GM23338 (cell line): ENCODE results near the gene DPP10. TPM values are rescaled to one million over a fixed set of nuclear protein-coding genes. Genes with fewer than 3 reads are reported as not detected.

ENCODE experiments used
- ATAC-seq: fragments of 200-7000 bp; cut with Tn5 transposase; 3 replicates; pipeline ENCODE4 v1.9.1; 2020
- DNase-seq: peaks from one replicate; pipeline ENCODE4 v3.0.0-alpha.2; 2015; ENCODE audit warnings: low spot score
- H2AFZ ChIP-seq: fragments of 200-600 bp; sonication (generic); 2 replicates; pipeline ENCODE4 v1.8.0; 2016; ENCODE audit warnings: antibody characterized with exemption, mild to moderate bottlenecking, moderate library complexity
- H3F3A ChIP-seq: fragments of 200-600 bp; sonication (generic); replicated peaks from 2 replicates; pipeline ENCODE4 v1.8.0; 2017; ENCODE audit warnings: antibody characterized with exemption, mixed run types, low read depth
- H3K27ac ChIP-seq: fragments of 200-600 bp; sonication (generic); 2 replicates; pipeline ENCODE4 v1.6.1; 2016; ENCODE audit warnings: low read depth
- H3K27me3 ChIP-seq: fragments of 200-600 bp; sonication (generic); 2 replicates; pipeline ENCODE4 v1.8.0; 2016; ENCODE audit warnings: mild to moderate bottlenecking, mixed run types, moderate library complexity; ENCODE audit not compliant: insufficient read depth
- H3K36me3 ChIP-seq: fragments of 200-600 bp; sonication (generic); 2 replicates; pipeline ENCODE4 v1.8.0; 2016; ENCODE audit warnings: mild to moderate bottlenecking; ENCODE audit not compliant: insufficient read depth
- H3K4me1 ChIP-seq: fragments of 200-600 bp; sonication (generic); 2 replicates; pipeline ENCODE4 v1.8.0; 2016; ENCODE audit warnings: mild to moderate bottlenecking, moderate library complexity; ENCODE audit not compliant: insufficient read depth
- H3K4me2 ChIP-seq: fragments of 200-600 bp; sonication (generic); 2 replicates; pipeline ENCODE4 v1.7.1; 2017; ENCODE audit warnings: mixed run types
- H3K4me3 ChIP-seq: fragments of 200-600 bp; sonication (generic); 2 replicates; pipeline ENCODE4 v1.6.1; 2016; ENCODE audit warnings: mixed run types
- H3K79me2 ChIP-seq: fragments of 200-600 bp; sonication (generic); replicated peaks from 2 replicates; pipeline ENCODE4 v1.8.0; 2017; ENCODE audit warnings: mild to moderate bottlenecking; ENCODE audit not compliant: insufficient read depth
- H3K9me2 ChIP-seq: fragments of 200-600 bp; sonication (generic); 2 replicates; pipeline ENCODE4 v1.8.0; 2017; ENCODE audit not compliant: insufficient read depth
- H4K20me1 ChIP-seq: fragments of 200-600 bp; sonication (generic); replicated peaks from 2 replicates; pipeline ENCODE4 v1.8.0; 2017; ENCODE audit warnings: mild to moderate bottlenecking; ENCODE audit not compliant: insufficient read depth
- H3K27ac Mint-ChIP-seq: 2 replicates; pipeline ENCODE4 v1.8.0; 2020; ENCODE audit warnings: inconsistent platforms, mild to moderate bottlenecking, moderate library complexity, mixed read lengths
- H3K27me3 Mint-ChIP-seq: 3 replicates; pipeline ENCODE4 v1.8.0; 2022; ENCODE audit warnings: low read depth, mild to moderate bottlenecking, moderate library complexity, mixed read lengths, inconsistent platforms; ENCODE audit not compliant: insufficient read depth, poor library complexity
- H3K36me3 Mint-ChIP-seq: 3 replicates; pipeline ENCODE4 v1.8.0; 2021; ENCODE audit warnings: low read depth, mild to moderate bottlenecking, inconsistent platforms, moderate library complexity, mixed read lengths
- H3K4me1 Mint-ChIP-seq: 3 replicates; pipeline ENCODE4 v1.8.0; 2020; ENCODE audit warnings: mild to moderate bottlenecking, inconsistent platforms, mixed read lengths
- H3K4me3 Mint-ChIP-seq: 3 replicates; pipeline ENCODE4 v1.8.0; 2021; ENCODE audit warnings: moderate library complexity, mild to moderate bottlenecking, inconsistent platforms, mixed read lengths
- H3K9me3 Mint-ChIP-seq: 3 replicates; pipeline ENCODE4 v1.8.0; 2020; ENCODE audit warnings: moderate library complexity, mild to moderate bottlenecking, inconsistent platforms, mixed read lengths
- EZH2 ChIP-seq: fragments of 200-600 bp; sonication (generic); IDR thresholded peaks from one replicate; pipeline ENCODE4 v1.8.0; 2017; ENCODE audit warnings: antibody characterized with exemption, mild to moderate bottlenecking, low read depth; ENCODE audit not compliant: unreplicated experiment
- EZH2phosphoT487 ChIP-seq: fragments of 200-600 bp; sonication (generic); IDR thresholded peaks from one replicate; pipeline ENCODE4 v1.8.1; 2018; ENCODE audit warnings: antibody characterized with exemption; ENCODE audit not compliant: unreplicated experiment
- JUNB ChIP-seq: IDR thresholded peaks from one replicate; pipeline ENCODE4 v1.6.1; 2016; ENCODE audit warnings: antibody characterized with exemption; ENCODE audit not compliant: unreplicated experiment
- NANOG ChIP-seq: IDR thresholded peaks from 2 replicates; pipeline ENCODE4 v1.6.1; 2016; ENCODE audit warnings: antibody characterized with exemption, borderline replicate concordance
- STAT1 ChIP-seq: IDR thresholded peaks from one replicate; pipeline ENCODE4 v1.6.1; 2016; ENCODE audit warnings: antibody characterized with exemption; ENCODE audit not compliant: unreplicated experiment
- ZNF114 ChIP-seq: fragments of 250-450 bp; sonication (Bioruptor Pico); IDR thresholded peaks from 2 replicates; pipeline ENCODE4 v1.5.0; 2020; ENCODE audit warnings: mild to moderate bottlenecking, moderate library complexity
- ZNF331 ChIP-seq: fragments of 250-450 bp; sonication (Bioruptor Pico); IDR thresholded peaks from 2 replicates; pipeline ENCODE4 v1.5.0; 2020; ENCODE audit warnings: low read depth, mild to moderate bottlenecking, moderate library complexity
- polyA plus RNA-seq: library from polyadenylated mRNA; unstranded; fragments of >200 nt; fragmentation: Nextera tagmentation; extraction: Ambion mirVana; gene quantifications from 2 replicates; pipeline ENCODE4 v1.2.1, GENCODE V29; 2016
- total RNA-seq: library from RNA; depleted of rRNA; stranded (reverse); fragments of >200 nt; shearing (Covaris generic); gene quantifications from 2 replicates; pipeline ENCODE4 v1.2.3, GENCODE V29; 2014
- TF ChIP-seq, protein P1 (sequence below), 2 experiments: fragments of 200-600 bp in 1 of 2; sonication (generic) in 1 of 2; conservative IDR thresholded peaks; 2 replicates each; pipeline versions ENCODE4 v1.5.1 to v1.6.1; 2016 to 2017; ENCODE audit warnings: antibody characterized with exemption in 2 of 2, low read depth in 2 of 2, mild to moderate bottlenecking in 2 of 2, moderate library complexity in 1 of 2
- TF ChIP-seq, protein P2 (sequence below): fragments of 250-450 bp; sonication (Bioruptor Pico); IDR thresholded peaks from 2 replicates; pipeline ENCODE4 v1.5.0; 2020; ENCODE audit warnings: mild to moderate bottlenecking, moderate library complexity
- TF ChIP-seq, protein P3 (sequence below): IDR thresholded peaks from one replicate; pipeline ENCODE4 v1.6.1; 2018; ENCODE audit warnings: antibody characterized with exemption; ENCODE audit not compliant: unreplicated experiment
- TF ChIP-seq, protein P4 (sequence below): IDR thresholded peaks from 2 replicates; pipeline ENCODE4 v1.6.1; 2016; ENCODE audit warnings: antibody characterized with exemption

Gene DPP10
- total and polyA plus RNA-seq, 2 experiments from 2014 or later, result 3.6 to 14.8 TPM

DNA sequence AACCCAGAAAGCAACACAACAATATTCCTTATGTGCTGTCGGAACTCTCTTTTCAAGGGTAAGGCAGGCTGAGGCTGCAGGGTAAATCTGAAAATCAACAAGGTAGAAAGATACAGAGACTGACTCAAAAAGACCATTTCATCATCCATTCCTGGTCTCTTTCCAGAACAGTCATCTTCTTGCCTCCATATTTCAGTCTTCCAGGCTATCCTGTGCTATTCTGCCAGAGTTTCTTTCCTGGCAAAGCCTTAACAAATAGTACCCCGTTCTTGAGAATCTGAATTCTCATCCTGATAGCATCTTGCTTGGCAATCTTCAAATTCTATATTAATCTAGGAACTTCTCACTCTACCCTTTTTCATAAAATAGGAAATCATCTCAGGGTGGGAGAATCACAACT is 15.5 kb downstream of the DPP10 start:
- H3F3A ChIP-seq, result no peaks in the 10 kb centered on the region
- peaks cover 5% of the 10 kb centered on the region; the same call in 1 of the 2 replicates for H3K4me1 ChIP-seq
- no peak for DNase-seq
- no peak overlapping the region for H3K4me3 ChIP-seq
- H4K20me1 ChIP-seq, result no peaks in the 10 kb centered on the region
- H3K9me3 Mint-ChIP-seq, result peaks cover 20% of the 10 kb centered on the region; the same call in 2 of the 3 replicates
- no peak overlapping the region for H3K4me2 ChIP-seq
- no peaks in the 10 kb centered on the region for H3K9me2 ChIP-seq
- no peak overlapping the region for H3K27ac Mint-ChIP-seq
- H3K27me3 Mint-ChIP-seq, result peaks cover 1% of the 10 kb centered on the region
- peaks cover 19% of the 10 kb centered on the region; the same call in 2 of the 3 replicates for H3K4me1 Mint-ChIP-seq
- no peaks in the 10 kb centered on the region for H3K36me3 ChIP-seq
- H2AFZ ChIP-seq, result no peak overlapping the region
- ATAC-seq, result no peak
- peaks cover 6% of the 10 kb centered on the region; the same call in 2 of the 3 replicates for H3K36me3 Mint-ChIP-seq
- no peak overlapping the region for H3K27ac ChIP-seq
- H3K79me2 ChIP-seq, result no peaks in the 10 kb centered on the region
- TF ChIP-seq, protein P1, sequence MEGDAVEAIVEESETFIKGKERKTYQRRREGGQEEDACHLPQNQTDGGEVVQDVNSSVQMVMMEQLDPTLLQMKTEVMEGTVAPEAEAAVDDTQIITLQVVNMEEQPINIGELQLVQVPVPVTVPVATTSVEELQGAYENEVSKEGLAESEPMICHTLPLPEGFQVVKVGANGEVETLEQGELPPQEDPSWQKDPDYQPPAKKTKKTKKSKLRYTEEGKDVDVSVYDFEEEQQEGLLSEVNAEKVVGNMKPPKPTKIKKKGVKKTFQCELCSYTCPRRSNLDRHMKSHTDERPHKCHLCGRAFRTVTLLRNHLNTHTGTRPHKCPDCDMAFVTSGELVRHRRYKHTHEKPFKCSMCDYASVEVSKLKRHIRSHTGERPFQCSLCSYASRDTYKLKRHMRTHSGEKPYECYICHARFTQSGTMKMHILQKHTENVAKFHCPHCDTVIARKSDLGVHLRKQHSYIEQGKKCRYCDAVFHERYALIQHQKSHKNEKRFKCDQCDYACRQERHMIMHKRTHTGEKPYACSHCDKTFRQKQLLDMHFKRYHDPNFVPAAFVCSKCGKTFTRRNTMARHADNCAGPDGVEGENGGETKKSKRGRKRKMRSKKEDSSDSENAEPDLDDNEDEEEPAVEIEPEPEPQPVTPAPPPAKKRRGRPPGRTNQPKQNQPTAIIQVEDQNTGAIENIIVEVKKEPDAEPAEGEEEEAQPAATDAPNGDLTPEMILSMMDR (conservative IDR thresholded peaks at IDR 0.05; ENCODE audit: low read depth in 2 of 2), result no peak
- TF ChIP-seq NANOG (no peak), JUNB (no peak), ZNF114 (no peak), ZNF331 (no peak), STAT1 (no peak), EZH2phosphoT487 (no peak), EZH2 (no peak)
- TF ChIP-seq, protein P2, sequence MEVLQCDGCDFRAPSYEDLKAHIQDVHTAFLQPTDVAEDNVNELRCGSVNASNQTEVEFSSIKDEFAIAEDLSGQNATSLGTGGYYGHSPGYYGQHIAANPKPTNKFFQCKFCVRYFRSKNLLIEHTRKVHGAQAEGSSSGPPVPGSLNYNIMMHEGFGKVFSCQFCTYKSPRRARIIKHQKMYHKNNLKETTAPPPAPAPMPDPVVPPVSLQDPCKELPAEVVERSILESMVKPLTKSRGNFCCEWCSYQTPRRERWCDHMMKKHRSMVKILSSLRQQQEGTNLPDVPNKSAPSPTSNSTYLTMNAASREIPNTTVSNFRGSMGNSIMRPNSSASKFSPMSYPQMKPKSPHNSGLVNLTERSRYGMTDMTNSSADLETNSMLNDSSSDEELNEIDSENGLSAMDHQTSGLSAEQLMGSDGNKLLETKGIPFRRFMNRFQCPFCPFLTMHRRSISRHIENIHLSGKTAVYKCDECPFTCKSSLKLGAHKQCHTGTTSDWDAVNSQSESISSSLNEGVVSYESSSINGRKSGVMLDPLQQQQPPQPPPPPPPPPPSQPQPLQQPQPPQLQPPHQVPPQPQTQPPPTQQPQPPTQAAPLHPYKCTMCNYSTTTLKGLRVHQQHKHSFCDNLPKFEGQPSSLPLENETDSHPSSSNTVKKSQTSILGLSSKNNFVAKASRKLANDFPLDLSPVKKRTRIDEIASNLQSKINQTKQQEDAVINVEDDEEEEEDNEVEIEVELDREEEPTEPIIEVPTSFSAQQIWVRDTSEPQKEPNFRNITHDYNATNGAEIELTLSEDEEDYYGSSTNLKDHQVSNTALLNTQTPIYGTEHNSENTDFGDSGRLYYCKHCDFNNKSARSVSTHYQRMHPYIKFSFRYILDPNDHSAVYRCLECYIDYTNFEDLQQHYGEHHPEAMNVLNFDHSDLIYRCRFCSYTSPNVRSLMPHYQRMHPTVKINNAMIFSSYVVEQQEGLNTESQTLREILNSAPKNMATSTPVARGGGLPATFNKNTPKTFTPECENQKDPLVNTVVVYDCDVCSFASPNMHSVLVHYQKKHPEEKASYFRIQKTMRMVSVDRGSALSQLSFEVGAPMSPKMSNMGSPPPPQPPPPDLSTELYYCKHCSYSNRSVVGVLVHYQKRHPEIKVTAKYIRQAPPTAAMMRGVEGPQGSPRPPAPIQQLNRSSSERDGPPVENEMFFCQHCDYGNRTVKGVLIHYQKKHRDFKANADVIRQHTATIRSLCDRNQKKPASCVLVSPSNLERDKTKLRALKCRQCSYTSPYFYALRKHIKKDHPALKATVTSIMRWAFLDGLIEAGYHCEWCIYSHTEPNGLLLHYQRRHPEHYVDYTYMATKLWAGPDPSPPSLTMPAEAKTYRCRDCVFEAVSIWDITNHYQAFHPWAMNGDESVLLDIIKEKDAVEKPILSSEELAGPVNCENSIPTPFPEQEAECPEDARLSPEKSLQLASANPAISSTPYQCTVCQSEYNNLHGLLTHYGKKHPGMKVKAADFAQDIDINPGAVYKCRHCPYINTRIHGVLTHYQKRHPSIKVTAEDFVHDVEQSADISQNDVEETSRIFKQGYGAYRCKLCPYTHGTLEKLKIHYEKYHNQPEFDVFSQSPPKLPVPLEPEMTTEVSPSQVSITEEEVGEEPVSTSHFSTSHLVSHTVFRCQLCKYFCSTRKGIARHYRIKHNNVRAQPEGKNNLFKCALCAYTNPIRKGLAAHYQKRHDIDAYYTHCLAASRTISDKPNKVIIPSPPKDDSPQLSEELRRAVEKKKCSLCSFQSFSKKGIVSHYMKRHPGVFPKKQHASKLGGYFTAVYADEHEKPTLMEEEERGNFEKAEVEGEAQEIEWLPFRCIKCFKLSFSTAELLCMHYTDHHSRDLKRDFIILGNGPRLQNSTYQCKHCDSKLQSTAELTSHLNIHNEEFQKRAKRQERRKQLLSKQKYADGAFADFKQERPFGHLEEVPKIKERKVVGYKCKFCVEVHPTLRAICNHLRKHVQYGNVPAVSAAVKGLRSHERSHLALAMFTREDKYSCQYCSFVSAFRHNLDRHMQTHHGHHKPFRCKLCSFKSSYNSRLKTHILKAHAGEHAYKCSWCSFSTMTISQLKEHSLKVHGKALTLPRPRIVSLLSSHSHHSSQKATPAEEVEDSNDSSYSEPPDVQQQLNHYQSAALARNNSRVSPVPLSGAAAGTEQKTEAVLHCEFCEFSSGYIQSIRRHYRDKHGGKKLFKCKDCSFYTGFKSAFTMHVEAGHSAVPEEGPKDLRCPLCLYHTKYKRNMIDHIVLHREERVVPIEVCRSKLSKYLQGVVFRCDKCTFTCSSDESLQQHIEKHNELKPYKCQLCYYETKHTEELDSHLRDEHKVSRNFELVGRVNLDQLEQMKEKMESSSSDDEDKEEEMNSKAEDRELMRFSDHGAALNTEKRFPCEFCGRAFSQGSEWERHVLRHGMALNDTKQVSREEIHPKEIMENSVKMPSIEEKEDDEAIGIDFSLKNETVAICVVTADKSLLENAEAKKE (CRISPR knock-in tag), result no peak
- TF ChIP-seq, protein P3, sequence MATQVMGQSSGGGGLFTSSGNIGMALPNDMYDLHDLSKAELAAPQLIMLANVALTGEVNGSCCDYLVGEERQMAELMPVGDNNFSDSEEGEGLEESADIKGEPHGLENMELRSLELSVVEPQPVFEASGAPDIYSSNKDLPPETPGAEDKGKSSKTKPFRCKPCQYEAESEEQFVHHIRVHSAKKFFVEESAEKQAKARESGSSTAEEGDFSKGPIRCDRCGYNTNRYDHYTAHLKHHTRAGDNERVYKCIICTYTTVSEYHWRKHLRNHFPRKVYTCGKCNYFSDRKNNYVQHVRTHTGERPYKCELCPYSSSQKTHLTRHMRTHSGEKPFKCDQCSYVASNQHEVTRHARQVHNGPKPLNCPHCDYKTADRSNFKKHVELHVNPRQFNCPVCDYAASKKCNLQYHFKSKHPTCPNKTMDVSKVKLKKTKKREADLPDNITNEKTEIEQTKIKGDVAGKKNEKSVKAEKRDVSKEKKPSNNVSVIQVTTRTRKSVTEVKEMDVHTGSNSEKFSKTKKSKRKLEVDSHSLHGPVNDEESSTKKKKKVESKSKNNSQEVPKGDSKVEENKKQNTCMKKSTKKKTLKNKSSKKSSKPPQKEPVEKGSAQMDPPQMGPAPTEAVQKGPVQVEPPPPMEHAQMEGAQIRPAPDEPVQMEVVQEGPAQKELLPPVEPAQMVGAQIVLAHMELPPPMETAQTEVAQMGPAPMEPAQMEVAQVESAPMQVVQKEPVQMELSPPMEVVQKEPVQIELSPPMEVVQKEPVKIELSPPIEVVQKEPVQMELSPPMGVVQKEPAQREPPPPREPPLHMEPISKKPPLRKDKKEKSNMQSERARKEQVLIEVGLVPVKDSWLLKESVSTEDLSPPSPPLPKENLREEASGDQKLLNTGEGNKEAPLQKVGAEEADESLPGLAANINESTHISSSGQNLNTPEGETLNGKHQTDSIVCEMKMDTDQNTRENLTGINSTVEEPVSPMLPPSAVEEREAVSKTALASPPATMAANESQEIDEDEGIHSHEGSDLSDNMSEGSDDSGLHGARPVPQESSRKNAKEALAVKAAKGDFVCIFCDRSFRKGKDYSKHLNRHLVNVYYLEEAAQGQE, result no peak
- TF ChIP-seq, protein P4, sequence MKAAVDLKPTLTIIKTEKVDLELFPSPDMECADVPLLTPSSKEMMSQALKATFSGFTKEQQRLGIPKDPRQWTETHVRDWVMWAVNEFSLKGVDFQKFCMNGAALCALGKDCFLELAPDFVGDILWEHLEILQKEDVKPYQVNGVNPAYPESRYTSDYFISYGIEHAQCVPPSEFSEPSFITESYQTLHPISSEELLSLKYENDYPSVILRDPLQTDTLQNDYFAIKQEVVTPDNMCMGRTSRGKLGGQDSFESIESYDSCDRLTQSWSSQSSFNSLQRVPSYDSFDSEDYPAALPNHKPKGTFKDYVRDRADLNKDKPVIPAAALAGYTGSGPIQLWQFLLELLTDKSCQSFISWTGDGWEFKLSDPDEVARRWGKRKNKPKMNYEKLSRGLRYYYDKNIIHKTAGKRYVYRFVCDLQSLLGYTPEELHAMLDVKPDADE, result no peak
- no peaks in the 10 kb centered on the region for H3K27me3 ChIP-seq
- H3K4me3 Mint-ChIP-seq, result no peak overlapping the region
